Activated naive CD4-positive, alpha-beta T cell treated with anti-CD3 and anti-CD28 coated beads for 36 hours (primary cell): ENCODE measurements around the gene C20orf144. TPM values are rescaled to one million over a fixed set of nuclear protein-coding genes. Genes with fewer than 3 reads are reported as not detected.

ENCODE experiments used
- CTCF ChIA-PET: fragments of 350-600 bp; sonication (Branson Sonifier 250); formaldehyde crosslinking; loops from one replicate; lab custom pipeline; 2021; ENCODE audit warnings: antibody characterized with exemption; lab: Charles Lee
- DNase-seq: peaks from one replicate; pipeline ENCODE4 v3.0.0-alpha.2; 2020
- H3K27ac Mint-ChIP-seq: one replicate; pipeline ENCODE4 v1.8.0; 2021; ENCODE audit warnings: mild to moderate bottlenecking, mixed read lengths
- H3K27me3 Mint-ChIP-seq: one replicate; pipeline ENCODE4 v1.8.0; 2021; ENCODE audit warnings: low read depth, mixed read lengths
- H3K36me3 Mint-ChIP-seq: one replicate; pipeline ENCODE4 v1.8.0; 2021; ENCODE audit warnings: low read depth, mixed read lengths
- H3K4me1 Mint-ChIP-seq: one replicate; pipeline ENCODE4 v1.8.0; 2021; ENCODE audit warnings: low read depth, mixed read lengths
- H3K4me3 Mint-ChIP-seq: one replicate; pipeline ENCODE4 v1.8.0; 2021; ENCODE audit warnings: mild to moderate bottlenecking, moderate library complexity, mixed read lengths
- H3K9me3 Mint-ChIP-seq: one replicate; pipeline ENCODE4 v1.8.0; 2021; ENCODE audit warnings: mixed read lengths
- intact Hi-C: fragments of 100-400 bp; cut with micrococcal nuclease; formaldehyde crosslinking; loops from one replicate; pipeline ENCODE4 v1.15.1; 2023
- total RNA-seq, 2 experiments: library from RNA; stranded (reverse); gene quantifications; one replicate each; pipeline ENCODE4 v1.2.3, GENCODE V29; 2021

C20orf144 gene
- total RNA-seq, 2 experiments from 2014 or later = 0.15 to 0.38 TPM

GRCh38 chr20:33675136-33675959, 13.2 kb downstream of the C20orf144 start:
- CTCF ChIA-PET = interaction anchor here (0.6 to 0.8 kb wide), 2 partner anchors 53 to 114 kb away, joined by 3 read pairs; no protein-coding TSS in a partner anchor
- intact Hi-C loops = no loop called here
- no peak for DNase-seq
- peaks cover 38% of the 10 kb centered on the region for H3K4me1 Mint-ChIP-seq
- no peaks in the 10 kb centered on the region for H3K27me3 Mint-ChIP-seq
- H3K4me3 Mint-ChIP-seq = peak overlapping the region; percentile 41
- H3K36me3 Mint-ChIP-seq = peaks cover 38% of the 10 kb centered on the region
- no peak overlapping the region for H3K27ac Mint-ChIP-seq
- H3K9me3 Mint-ChIP-seq = no peaks in the 10 kb centered on the region

GRCh38 chr20:33676121-33676520, 14.0 kb downstream of the C20orf144 start:
- no peaks in the 10 kb centered on the region for H3K27me3 Mint-ChIP-seq
- H3K4me1 Mint-ChIP-seq = peaks cover 45% of the 10 kb centered on the region
- no peak overlapping the region for H3K27ac Mint-ChIP-seq
- no peak overlapping the region for H3K4me3 Mint-ChIP-seq
- CTCF ChIA-PET = no interaction called here
- H3K36me3 Mint-ChIP-seq = peaks cover 44% of the 10 kb centered on the region
- no peak for DNase-seq
- no peaks in the 10 kb centered on the region for H3K9me3 Mint-ChIP-seq
- intact Hi-C loops = no loop called here

- H3K36me3 Mint-ChIP-seq = peaks cover 49% of the 10 kb centered on the region
- H3K4me3 Mint-ChIP-seq = no peak overlapping the region
These were observed 14.8 kb downstream of the C20orf144 start for GRCh38 chr20:33676652-33677645.

GRCh38 chr20:33677991-33678702, 16.0 kb downstream of the C20orf144 start:
- CTCF ChIA-PET = interaction anchor here (5.5 kb wide), 1 partner anchor 10 kb away, joined by 36 read pairs; the partner anchor contains the start of gene ACTL10
- H3K4me3 Mint-ChIP-seq = no peak overlapping the region
- H3K9me3 Mint-ChIP-seq = no peaks in the 10 kb centered on the region
- H3K27me3 Mint-ChIP-seq = no peaks in the 10 kb centered on the region
- no peak overlapping the region for H3K27ac Mint-ChIP-seq
- DNase-seq = no peak
- intact Hi-C loops = loop anchor here (2.0 kb wide), 1 partner anchor 15 kb away; the partner anchor contains the start of gene C20orf144
- peaks cover 58% of the 10 kb centered on the region for H3K4me1 Mint-ChIP-seq
- H3K36me3 Mint-ChIP-seq = peaks cover 61% of the 10 kb centered on the region

More at GRCh38 chr20:33676652-33677645, 14.8 kb downstream of the C20orf144 start:
- DNase-seq = no peak
- Mint-ChIP-seq H3K9me3 (no peaks in the 10 kb centered on the region), H3K4me1 (peaks cover 54% of the 10 kb centered on the region), H3K27me3 (no peaks in the 10 kb centered on the region), H3K27ac (no peak overlapping the region)
- intact Hi-C loops = no loop called here
- CTCF ChIA-PET = interaction anchor here (5.5 kb wide), 1 partner anchor 9 kb away, joined by 36 read pairs; the partner anchor contains the start of gene ACTL10

- CTCF ChIA-PET = interaction anchor here (0.8 to 5.5 kb wide), 5 partner anchors 12 to 223 kb away, joined by 3 to 36 read pairs (median 3); partner anchors contain the start of genes ACTL10 and ZNF341
- Mint-ChIP-seq H3K4me3 (no peak overlapping the region), H3K4me1 (peaks cover 58% of the 10 kb centered on the region), H3K27ac (peak overlapping the region; percentile 54), H3K36me3 (peaks cover 67% of the 10 kb centered on the region), H3K9me3 (no peaks in the 10 kb centered on the region), H3K27me3 (no peaks in the 10 kb centered on the region)
- DNase-seq = peak; percentile 62
- intact Hi-C loops = loop anchor here (2.0 kb wide), 1 partner anchor 17 kb away; the partner anchor contains the start of gene C20orf144
These were observed 17.8 kb downstream of the C20orf144 start for GRCh38 chr20:33679758-33680485.

GRCh38 chr20:33680686-33681085, 18.6 kb downstream of the C20orf144 start:
- Mint-ChIP-seq H3K9me3 (no peaks in the 10 kb centered on the region), H3K4me3 (no peak overlapping the region), H3K4me1 (peaks cover 56% of the 10 kb centered on the region), H3K36me3 (peaks cover 71% of the 10 kb centered on the region), H3K27ac (peak overlapping the region; percentile 8), H3K27me3 (no peaks in the 10 kb centered on the region)
- DNase-seq = no peak
- CTCF ChIA-PET = interaction anchor here (5.5 kb wide), 1 partner anchor 13 kb away, joined by 36 read pairs; the partner anchor contains the start of gene ACTL10
- intact Hi-C loops = no loop called here

- no peaks in the 10 kb centered on the region for H3K27me3 Mint-ChIP-seq
- no peak overlapping the region for H3K4me3 Mint-ChIP-seq
- CTCF ChIA-PET = interaction anchor here (5.5 kb wide), 1 partner anchor 13 kb away, joined by 36 read pairs; the partner anchor contains the start of gene ACTL10
- no peak overlapping the region for H3K27ac Mint-ChIP-seq
- no peak for DNase-seq
- H3K36me3 Mint-ChIP-seq = peaks cover 71% of the 10 kb centered on the region
- peaks cover 54% of the 10 kb centered on the region for H3K4me1 Mint-ChIP-seq
- no peaks in the 10 kb centered on the region for H3K9me3 Mint-ChIP-seq
- intact Hi-C loops = no loop called here
These were observed 19.2 kb downstream of the C20orf144 start for GRCh38 chr20:33681288-33681687.

GRCh38 chr20:33681728-33682353, 19.7 kb downstream of the C20orf144 start:
- peaks cover 66% of the 10 kb centered on the region for H3K36me3 Mint-ChIP-seq
- no peaks in the 10 kb centered on the region for H3K9me3 Mint-ChIP-seq
- intact Hi-C loops = no loop called here
- CTCF ChIA-PET = interaction anchor here (5.5 kb wide), 1 partner anchor 14 kb away, joined by 36 read pairs; the partner anchor contains the start of gene ACTL10
- H3K27me3 Mint-ChIP-seq = no peaks in the 10 kb centered on the region
- no peak overlapping the region for H3K4me3 Mint-ChIP-seq
- H3K27ac Mint-ChIP-seq = no peak overlapping the region
- peaks cover 58% of the 10 kb centered on the region for H3K4me1 Mint-ChIP-seq
- no peak for DNase-seq

- H3K27me3 Mint-ChIP-seq = no peaks in the 10 kb centered on the region
These were observed 22.6 kb downstream of the C20orf144 start for GRCh38 chr20:33684533-33685327.

More at GRCh38 chr20:33684533-33685327, 22.6 kb downstream of the C20orf144 start:
- CTCF ChIA-PET = interaction anchor here (0.8 to 1.7 kb wide), 3 partner anchors 16 to 194 kb away, joined by 3 to 13 read pairs (median 3); partner anchors contain the start of gene CBFA2T2
- Mint-ChIP-seq H3K9me3 (no peaks in the 10 kb centered on the region), H3K36me3 (peaks cover 39% of the 10 kb centered on the region), H3K4me3 (peak overlapping the region; percentile 87), H3K27ac (peak overlapping the region; percentile 44), H3K4me1 (peaks cover 69% of the 10 kb centered on the region)
- no peak for DNase-seq
- intact Hi-C loops = loop anchor here (5.0 kb wide), 1 partner anchor 93 kb away; no protein-coding TSS in a partner anchor
